HG02943 (cell line): ENCODE results near the gene RFT1.
A peak's percentile ranks its signal among the peaks of the same experiment; 100 is the strongest.
"Not testable (repeated sequence)": the region's sequence is repeated elsewhere in the genome, so short reads cannot be mapped to it uniquely, and the experiment has no call there.

Experiments used
- ATAC-seq: cut with Tn5 transposase; IDR thresholded peaks from one replicate; pipeline ENCODE4 v1.9.1; 2021; ENCODE audit warnings: mild to moderate bottlenecking, low read depth, moderate library complexity; ENCODE audit not compliant: unreplicated experiment

The RFT1 gene

GRCh38 chr3:53073553-53074365, 56.5 kb downstream of the RFT1 start:
- no peak for ATAC-seq

- peak; percentile 81 for ATAC-seq
These were observed 57.3 kb downstream of the RFT1 start for GRCh38 chr3:53072653-53073552.

DNA sequence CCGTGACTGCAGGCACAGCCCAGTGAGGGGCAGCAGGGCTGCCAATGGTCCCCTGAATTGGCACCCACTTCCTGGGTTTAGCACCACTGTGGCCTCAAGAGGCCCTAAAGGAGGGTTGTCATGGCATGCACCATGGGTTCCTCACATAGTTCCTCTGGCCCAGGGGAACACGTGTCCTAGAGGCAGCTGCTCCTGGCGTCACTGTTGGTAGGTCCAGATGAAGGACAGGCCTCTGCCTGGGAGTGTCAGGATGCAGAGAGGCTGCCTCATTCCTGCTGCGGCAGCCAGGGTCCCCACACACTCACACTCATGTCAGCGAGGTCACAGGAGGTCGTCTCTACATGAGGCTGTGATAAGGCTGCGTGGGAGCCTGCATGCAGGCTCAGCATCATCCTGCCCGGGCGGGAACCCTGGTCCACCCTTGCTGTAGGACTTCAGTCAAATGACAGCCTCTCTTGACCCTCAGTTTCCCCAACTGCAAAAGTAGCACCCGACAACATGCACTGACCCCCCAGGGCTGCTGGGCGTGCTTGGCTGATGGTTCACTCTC, 58.3 kb downstream of the RFT1 start:
- ATAC-seq = no peak

GRCh38 chr3:53069422-53070068, 60.7 kb downstream of the RFT1 start:
- no peak for ATAC-seq

DNA sequence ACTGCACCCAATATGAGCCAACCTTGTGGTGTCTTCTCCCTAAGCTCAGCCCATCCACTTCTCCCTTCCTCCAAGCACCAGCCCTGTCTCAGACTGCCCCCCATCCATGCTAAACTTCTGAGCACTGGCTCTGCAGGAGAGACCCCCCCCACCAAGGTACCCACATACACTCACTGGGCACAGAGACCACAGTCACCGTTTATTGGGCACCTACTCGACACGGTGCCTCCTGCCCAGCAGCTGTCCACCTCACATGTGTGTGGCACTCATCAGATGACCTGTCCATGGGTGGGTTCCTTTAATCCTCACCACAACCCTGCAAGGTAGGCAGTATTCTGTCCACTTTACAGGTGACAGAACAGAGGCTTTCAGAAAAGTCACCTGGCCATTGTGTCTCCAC, 62.1 kb downstream of the RFT1 start:
- no peak for ATAC-seq

DNA sequence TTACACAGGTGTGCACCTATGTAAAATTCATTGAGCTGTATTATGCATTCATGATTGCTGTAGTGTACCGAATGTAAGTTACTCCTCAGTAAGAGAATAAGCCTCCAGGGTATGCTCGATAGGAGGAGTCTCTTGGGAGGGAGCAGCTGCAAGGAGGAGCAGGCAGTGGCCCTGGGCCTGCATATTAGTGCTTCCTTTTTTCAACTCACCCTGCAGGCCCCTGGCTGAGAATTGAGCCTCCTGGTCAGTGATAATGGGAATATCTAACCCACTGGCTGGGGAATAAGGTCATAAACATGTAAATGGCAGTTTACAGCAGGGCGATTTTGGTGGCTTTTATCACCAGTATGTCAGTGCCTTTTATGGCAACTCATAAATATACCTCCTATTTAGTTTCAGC, 62.7 kb downstream of the RFT1 start:
- no peak for ATAC-seq

DNA sequence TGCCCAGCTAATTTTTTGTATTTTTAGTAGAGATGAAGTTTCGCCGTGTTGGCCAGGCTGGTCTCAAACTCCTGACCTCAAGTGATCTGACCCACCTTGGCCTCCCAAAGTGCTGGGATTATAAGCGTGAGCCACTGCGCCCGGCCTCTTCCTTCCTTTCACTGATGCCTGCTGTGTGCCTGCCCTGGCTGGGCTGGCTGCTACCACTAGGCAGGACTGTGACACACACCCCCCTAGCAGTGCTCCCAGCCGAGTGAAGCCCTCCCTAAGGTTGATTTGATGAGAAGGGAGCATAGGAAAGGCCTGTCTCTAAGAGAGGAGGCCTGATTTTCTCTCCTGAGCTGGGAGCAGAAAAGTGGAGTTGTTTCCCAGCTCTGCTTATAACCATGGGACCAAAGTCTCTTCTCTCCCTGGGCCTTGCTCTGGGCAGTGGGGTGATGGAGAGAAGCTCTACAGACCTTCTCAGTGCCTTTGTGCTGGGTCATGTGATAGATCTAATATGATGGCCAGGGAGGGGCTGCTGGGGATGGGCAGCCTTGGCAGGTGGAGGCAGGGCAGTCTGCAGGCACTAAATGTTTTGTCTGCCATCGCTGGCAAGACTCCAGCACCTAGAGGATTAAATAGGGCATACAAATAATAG, 64.3 kb downstream of the RFT1 start:
- ATAC-seq = no peak

- ATAC-seq = no peak
These were observed 67.3 kb downstream of the RFT1 start for GRCh38 chr3:53062905-53063304.

GRCh38 chr3:53056442-53056841, 73.8 kb downstream of the RFT1 start:
- ATAC-seq = no peak

GRCh38 chr3:53054233-53054632, 76.0 kb downstream of the RFT1 start:
- ATAC-seq = not testable (repeated sequence)

- ATAC-seq = no peak
These were observed 78.3 kb downstream of the RFT1 start for GRCh38 chr3:53051929-53052328.

DNA sequence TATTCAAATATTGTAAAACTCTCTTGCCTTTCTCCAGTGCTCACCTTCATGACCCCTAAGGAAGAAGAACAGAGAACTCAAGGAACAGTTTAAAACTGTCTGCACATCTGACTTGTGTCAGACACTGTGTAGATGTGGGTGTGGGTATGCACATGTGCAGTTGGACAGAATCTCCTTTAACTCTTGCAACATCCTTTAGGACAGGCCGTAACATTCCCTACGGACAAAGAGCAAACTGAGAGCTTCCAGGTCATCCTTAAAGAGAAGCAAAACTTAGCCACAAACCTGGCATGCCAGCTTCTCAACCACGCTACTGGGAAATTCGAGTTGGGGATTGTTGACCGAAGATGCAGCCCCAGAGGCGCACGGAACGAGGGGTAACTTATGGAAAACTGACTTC, 80.2 kb downstream of the RFT1 start:
- ATAC-seq = no peak

DNA sequence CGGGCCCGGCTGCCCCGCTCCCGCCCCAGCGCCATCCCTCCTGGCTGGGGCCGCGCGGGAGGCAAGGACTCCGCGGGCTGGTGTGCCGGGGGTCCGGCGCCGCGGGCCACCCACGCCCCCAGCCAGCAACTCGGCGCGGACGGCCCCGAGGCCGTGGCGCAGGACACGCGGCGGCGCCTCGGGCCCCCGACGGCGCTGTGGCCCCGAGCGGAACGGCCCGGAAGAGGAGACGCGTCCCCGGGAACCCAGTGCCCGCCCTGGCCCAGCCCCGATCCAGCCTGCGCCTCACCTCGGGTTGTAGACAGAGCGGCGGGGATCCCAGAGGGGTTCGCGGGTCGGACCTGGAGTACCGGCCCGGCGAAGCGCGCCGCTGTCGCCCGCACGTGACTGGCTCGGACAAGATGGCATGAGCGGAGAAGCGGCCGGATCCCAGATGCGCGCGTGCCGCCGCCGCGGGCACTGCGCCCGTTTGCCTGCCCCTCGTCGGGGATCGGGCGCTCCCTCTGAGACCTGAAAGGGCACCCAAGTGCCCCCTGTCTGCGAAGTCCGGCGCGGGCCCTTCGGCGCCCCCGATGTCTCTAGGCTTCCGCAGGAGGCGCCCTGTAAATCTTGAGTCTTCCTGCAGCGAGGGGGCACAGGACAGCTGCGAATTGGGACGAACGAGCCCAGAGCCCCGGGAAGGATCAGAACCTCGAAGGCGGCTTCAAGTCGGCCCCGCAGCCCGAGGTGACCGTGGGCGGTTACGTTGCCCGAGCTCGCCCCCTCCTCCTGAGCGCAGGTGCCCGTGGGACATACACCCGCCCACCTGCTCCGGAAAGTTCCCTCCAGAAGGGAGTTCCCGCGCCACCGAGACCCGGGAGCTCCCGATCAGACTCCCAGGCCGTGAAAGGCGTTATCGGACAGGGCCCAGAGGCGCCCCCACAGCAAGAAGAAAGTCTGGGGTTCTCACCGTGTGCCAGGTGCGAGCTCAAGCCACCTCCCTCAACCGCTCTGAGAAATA, 83.8 kb downstream of the RFT1 start:
- ATAC-seq = peak; percentile 53

DNA sequence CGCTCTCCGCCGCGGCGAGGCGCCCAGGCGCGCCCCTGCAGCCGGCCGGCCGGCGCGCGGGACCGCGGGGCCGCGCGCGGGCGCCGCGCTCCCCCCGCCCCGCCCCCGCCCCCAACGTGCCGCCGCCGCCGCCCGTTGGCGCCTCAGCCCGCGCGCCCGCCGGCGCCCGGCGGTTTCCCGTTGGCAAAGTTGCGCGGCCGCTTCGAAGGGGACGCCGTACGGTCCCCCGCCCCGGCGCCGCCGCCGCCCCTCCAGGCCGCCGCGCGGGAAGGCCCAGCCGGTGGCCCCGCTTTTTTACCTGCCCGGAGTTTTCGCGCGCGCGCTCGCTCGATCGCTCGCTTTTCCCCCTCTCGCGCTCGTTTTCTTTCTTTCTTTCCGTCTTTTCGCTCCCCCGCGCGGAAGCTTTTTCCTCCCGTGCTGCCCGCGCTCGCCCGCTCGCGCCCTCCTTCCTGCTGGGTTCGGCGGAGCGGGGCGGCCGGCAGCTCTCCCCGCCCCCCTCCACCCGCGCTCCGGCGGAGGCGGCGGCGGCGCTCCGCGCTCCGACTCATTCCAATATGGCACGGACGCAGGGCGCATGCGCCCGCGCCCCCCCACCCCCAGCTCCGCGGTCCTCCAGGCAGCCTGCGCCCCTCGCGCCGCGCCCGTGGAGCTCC, 84.6 kb downstream of the RFT1 start, which contains the start of gene SFMBT1:
Gene SFMBT1, minus strand, starts transcription at position 556 of the 653 bp plus-strand sequence. CDS start 76,945 bp downstream, outside the sequence.
- ATAC-seq = peak; percentile 40

GRCh38 chr3:53044711-53045517, 85.3 kb downstream of the RFT1 start:
- peak; percentile 35 for ATAC-seq

- no peak for ATAC-seq
These were observed 85.9 kb downstream of the RFT1 start for GRCh38 chr3:53044371-53044710.

DNA sequence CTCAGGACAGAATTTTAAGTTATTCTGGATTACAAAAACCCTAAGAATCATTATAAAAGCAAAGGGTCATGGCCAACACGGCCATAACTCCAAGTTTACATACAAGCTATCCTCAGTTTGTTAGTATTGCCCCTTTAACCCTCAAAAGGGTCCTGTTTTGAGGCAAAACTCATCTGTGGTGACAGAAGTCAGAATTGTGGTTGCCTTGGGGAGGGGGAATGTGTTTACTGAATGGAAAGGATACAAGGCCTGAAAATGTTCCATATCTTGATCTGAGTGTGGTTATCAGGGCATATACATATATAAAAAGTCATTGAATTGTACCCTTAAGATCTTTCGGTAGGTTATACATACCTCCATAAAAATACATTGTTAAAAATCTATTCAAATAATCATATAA, 86.5 kb downstream of the RFT1 start:
- no peak for ATAC-seq

DNA sequence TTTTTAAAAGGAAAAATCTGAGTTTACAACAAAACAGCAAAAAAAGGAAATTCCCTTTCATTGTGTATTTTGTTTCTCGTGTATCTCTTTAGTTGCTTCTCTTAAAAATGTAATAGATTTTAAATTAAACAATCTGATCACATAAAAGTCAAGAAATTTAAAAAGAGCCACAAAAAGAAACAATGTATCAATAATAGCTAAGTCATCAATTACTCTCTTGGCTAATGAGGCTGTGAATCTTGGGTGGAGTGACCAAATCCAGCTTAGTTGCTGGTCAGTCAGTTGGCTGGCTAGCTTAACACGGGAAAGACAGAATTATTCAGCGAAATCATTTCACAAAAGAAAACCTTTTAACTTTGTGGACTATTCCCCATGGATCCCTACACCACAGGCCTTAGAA, 87.6 kb downstream of the RFT1 start:
- ATAC-seq = no peak
